HG03460 (cell line): ENCODE data around the gene NR2E1.

Source experiments
- ATAC-seq: cut with Tn5 transposase; IDR thresholded peaks from one replicate; pipeline ENCODE4 v1.9.1; 2021; ENCODE audit not compliant: unreplicated experiment

Gene NR2E1

GRCh38 chr6:108156180-108156937, 9.5 kb upstream of the NR2E1 start:
- no peak for ATAC-seq

GRCh38 chr6:108156938-108157233, 8.9 kb upstream of the NR2E1 start:
- ATAC-seq, result no peak

- no peak for ATAC-seq
These were observed 8.4 kb upstream of the NR2E1 start for GRCh38 chr6:108157234-108157980.

GRCh38 chr6:108157981-108158525, 7.8 kb upstream of the NR2E1 start:
- ATAC-seq, result no peak

- no peak for ATAC-seq
These were observed 5.8 kb upstream of the NR2E1 start for GRCh38 chr6:108159981-108160380.

- ATAC-seq, result no peak
These were observed 4.0 kb upstream of the NR2E1 start for GRCh38 chr6:108161724-108162282.

GRCh38 chr6:108163267-108163643, 2.6 kb upstream of the NR2E1 start:
- no peak for ATAC-seq

- no peak for ATAC-seq
These were observed 1.9 kb upstream of the NR2E1 start for GRCh38 chr6:108163644-108164542.

- ATAC-seq, result no peak
These were observed 1.3 kb upstream of the NR2E1 start for GRCh38 chr6:108164543-108164814.

- ATAC-seq, result no peak
These were observed 761 bp upstream of the NR2E1 start for GRCh38 chr6:108164815-108165706.

GRCh38 chr6:108166664-108167448, 1.0 kb downstream of the NR2E1 start:
- ATAC-seq, result no peak

GRCh38 chr6:108167449-108168089, 1.7 kb downstream of the NR2E1 start:
- no peak for ATAC-seq

- no peak for ATAC-seq
These were observed 2.3 kb downstream of the NR2E1 start for GRCh38 chr6:108168090-108168463.

GRCh38 chr6:108168501-108169463, 3.0 kb downstream of the NR2E1 start:
- ATAC-seq, result no peak

- ATAC-seq, result no peak
These were observed 3.9 kb downstream of the NR2E1 start for GRCh38 chr6:108169464-108170331.

GRCh38 chr6:108170332-108171290, 4.8 kb downstream of the NR2E1 start:
- ATAC-seq, result no peak
